ENCODE results near the gene BRIX1. TPM values are rescaled to one million over a fixed set of nuclear protein-coding genes. Genes with fewer than 3 reads are reported as not detected.
A peak's percentile ranks its signal among the peaks of the same experiment; 100 is the strongest.
"Not testable (repeated sequence)": the region's sequence is repeated elsewhere in the genome, so short reads cannot be mapped to it uniquely, and the experiment has no call there.

The BRIX1 gene
- total and polyA plus RNA-seq, 2 experiments from 2014 or later = 14.4 to 30.9 TPM

DNA sequence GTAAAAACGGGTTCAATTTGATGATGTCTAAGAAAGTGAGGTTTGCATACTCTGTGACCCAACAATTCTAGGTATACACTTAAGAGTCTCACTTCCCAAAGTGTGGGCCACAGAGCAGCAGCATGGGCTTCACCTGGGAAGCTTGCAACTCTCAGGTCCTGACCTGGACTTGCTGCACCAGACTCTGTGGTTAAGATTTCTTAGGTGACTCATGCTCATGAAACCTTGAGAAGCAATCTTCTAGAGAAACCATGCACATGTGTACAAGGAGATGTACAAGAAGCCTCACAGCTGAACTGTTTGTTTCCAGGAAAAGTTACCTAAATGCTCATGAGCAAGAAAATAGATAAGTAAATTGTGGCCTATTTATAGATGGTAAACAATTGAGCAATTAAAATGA, 43.8 kb downstream of the BRIX1 start:
- Histone ChIP-seq H3K4me1 (ENCODE audit: low read depth) (no peaks in the 10 kb centered on the region), H3K27ac (no peak overlapping the region), H3K4me3 (no peak overlapping the region), H3K27me3 (no peaks in the 10 kb centered on the region), H3K9me3 (ENCODE audit: low read depth) (no peaks in the 10 kb centered on the region), H3K36me3 (peaks cover 16% of the 10 kb centered on the region)
- TF ChIP-seq, protein P1, sequence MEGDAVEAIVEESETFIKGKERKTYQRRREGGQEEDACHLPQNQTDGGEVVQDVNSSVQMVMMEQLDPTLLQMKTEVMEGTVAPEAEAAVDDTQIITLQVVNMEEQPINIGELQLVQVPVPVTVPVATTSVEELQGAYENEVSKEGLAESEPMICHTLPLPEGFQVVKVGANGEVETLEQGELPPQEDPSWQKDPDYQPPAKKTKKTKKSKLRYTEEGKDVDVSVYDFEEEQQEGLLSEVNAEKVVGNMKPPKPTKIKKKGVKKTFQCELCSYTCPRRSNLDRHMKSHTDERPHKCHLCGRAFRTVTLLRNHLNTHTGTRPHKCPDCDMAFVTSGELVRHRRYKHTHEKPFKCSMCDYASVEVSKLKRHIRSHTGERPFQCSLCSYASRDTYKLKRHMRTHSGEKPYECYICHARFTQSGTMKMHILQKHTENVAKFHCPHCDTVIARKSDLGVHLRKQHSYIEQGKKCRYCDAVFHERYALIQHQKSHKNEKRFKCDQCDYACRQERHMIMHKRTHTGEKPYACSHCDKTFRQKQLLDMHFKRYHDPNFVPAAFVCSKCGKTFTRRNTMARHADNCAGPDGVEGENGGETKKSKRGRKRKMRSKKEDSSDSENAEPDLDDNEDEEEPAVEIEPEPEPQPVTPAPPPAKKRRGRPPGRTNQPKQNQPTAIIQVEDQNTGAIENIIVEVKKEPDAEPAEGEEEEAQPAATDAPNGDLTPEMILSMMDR (IDR thresholded peaks at IDR 0.05; ENCODE audit: low read depth, low read length) = no peak
- peak in 1 of 2 donors; percentile 21 for DNase-seq (ENCODE audit: low read depth in 1 of 2, low spot score in 1 of 2)

DNA sequence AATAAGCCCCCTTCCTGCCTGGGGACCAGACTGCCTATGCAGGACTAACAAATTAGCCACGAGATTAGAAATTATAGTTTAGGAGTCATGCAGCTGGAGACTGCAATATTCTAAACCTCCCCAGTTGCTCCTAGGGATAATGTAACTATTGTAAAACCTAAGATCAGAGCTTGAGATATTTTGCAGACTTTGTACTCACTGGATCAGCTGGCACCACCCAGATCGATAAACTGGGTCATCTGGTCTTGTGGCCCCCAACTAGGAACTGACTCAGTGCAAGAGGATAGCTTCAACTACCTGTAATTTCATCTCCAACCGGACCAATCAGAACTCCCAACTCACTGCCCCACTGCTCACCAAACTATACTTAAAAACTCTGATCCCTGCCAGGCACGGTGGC, 52.0 kb downstream of the BRIX1 start:
- no peaks in the 10 kb centered on the region for H3K27me3 ChIP-seq
- no peak for DNase-seq (ENCODE audit: low read depth in 1 of 2, low spot score in 1 of 2)
- no peaks in the 10 kb centered on the region for H3K9me3 ChIP-seq (ENCODE audit: low read depth)
- no peak overlapping the region for H3K4me3 ChIP-seq
- H3K27ac ChIP-seq = no peak overlapping the region
- TF ChIP-seq, protein P1 (IDR thresholded peaks at IDR 0.05; ENCODE audit: low read depth, low read length) = no peak
- H3K36me3 ChIP-seq = no peaks in the 10 kb centered on the region
- no peaks in the 10 kb centered on the region for H3K4me1 ChIP-seq (ENCODE audit: low read depth)

DNA sequence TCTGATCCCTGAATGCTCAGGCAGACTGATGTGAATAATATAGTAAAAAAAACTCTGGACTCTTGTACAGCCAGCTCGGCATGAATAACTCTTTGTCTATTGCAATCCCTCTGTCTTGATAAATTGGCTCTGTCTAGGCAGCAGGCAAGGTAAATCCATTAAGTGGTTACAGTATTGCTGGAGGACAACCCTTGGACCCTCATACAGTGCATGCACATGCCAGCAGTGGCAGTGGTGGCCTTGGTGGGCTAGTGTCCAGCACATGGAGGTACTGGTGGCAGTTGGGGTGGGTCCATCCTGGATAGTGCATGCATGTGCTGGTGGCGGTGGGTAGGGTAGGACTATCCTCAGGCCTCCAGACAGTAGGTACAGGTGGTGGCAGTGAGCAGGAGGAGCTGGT, 52.7 kb downstream of the BRIX1 start:
- TF ChIP-seq, protein P1 (IDR thresholded peaks at IDR 0.05; ENCODE audit: low read depth, low read length) = no peak
- Histone ChIP-seq H3K4me3 (no peak overlapping the region), H3K27ac (no peak overlapping the region), H3K27me3 (no peaks in the 10 kb centered on the region), H3K4me1 (ENCODE audit: low read depth) (no peaks in the 10 kb centered on the region), H3K9me3 (ENCODE audit: low read depth) (no peaks in the 10 kb centered on the region), H3K36me3 (no peaks in the 10 kb centered on the region)
- DNase-seq (ENCODE audit: low read depth in 1 of 2, low spot score in 1 of 2) = no peak

DNA sequence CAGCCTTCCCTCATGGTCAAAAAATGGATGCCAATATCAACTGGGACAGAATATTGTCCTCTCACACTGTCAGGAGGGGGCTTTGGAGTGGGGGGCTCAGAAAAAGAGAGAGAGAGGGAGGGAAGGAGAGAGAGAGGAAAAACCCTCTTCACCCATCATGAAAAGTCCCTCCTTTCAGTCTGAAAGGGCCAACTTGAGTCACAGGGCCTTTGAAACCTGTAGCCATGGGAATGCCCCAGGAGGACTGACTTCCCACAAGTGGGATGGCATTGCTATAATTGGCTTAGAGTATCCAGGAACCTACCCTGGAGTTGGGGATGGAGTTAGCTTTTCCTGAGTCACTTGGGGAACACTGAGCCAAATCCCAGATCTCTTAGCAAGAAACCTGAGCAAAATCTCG, 55.0 kb downstream of the BRIX1 start:
- H3K27me3 ChIP-seq = no peaks in the 10 kb centered on the region
- H3K4me1 ChIP-seq (ENCODE audit: low read depth) = no peaks in the 10 kb centered on the region
- no peak for DNase-seq (ENCODE audit: low read depth in 1 of 2, low spot score in 1 of 2)
- H3K9me3 ChIP-seq (ENCODE audit: low read depth) = no peaks in the 10 kb centered on the region
- no peaks in the 10 kb centered on the region for H3K36me3 ChIP-seq
- TF ChIP-seq, protein P1 (IDR thresholded peaks at IDR 0.05; ENCODE audit: low read depth, low read length) = no peak
- H3K27ac ChIP-seq = no peak overlapping the region
- no peak overlapping the region for H3K4me3 ChIP-seq

DNA sequence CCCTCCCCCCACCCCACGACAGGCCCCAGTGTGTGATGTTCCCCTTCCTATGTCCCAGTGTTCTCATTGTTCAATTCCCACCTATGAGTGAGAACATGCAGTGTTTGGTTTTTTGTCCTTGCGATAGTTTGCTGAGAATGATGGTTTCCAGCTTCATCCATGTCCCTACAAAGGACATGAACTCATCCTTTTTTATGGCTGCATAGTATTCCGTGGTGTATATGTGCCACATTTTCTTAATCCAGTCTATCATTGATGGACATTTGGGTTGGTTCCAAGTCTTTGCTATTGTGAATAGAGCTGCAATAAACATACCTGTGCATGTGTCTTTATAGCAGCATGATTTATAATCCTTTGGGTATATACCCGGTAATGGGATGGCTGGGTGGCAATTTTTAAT, 56.1 kb downstream of the BRIX1 start:
- DNase-seq (ENCODE audit: low read depth in 1 of 2, low spot score in 1 of 2); H3K4me1 ChIP-seq (ENCODE audit: low read depth); H3K27me3 ChIP-seq; H3K9me3 ChIP-seq (ENCODE audit: low read depth); H3K36me3 ChIP-seq; H3K27ac ChIP-seq; H3K4me3 ChIP-seq: not testable (repeated sequence)

Other genes with a start within 250 kb of the BRIX1 start
- gene TTC23L, start 76.5 kb upstream of the BRIX1 start, total RNA-seq = 0.98 and 1.6 TPM in 2 replicates
- 1.2 and 2.8 TPM in 2 replicates for gene TTC23L, start 76.5 kb upstream of the BRIX1 start, polyA plus RNA-seq
- 11.8 and 14.1 TPM in 2 replicates for gene RAD1, start 207 bp upstream of the BRIX1 start, total RNA-seq
- gene RAD1, start 207 bp upstream of the BRIX1 start, polyA plus RNA-seq = 35.1 and 38.6 TPM in 2 replicates
- 18.7 and 49.4 TPM in 2 replicates for gene DNAJC21, start 13.8 kb downstream of the BRIX1 start, total RNA-seq
- gene DNAJC21, start 13.8 kb downstream of the BRIX1 start, polyA plus RNA-seq = 37.8 and 40.5 TPM in 2 replicates
- gene AGXT2, start 132.2 kb downstream of the BRIX1 start, total RNA-seq = 0.07 TPM in 1 of 2 replicates, not detected in the other
- gene AGXT2, start 132.2 kb downstream of the BRIX1 start, polyA plus RNA-seq = not detected in 2 replicates

All from cardiac muscle cell (in vitro differentiated cells and primary cell).